Measurements from ENCODE around the gene MUL1.
"Not testable (repeated sequence)": the region's sequence is repeated elsewhere in the genome, so short reads cannot be mapped to it uniquely, and the experiment has no call there.

MUL1 gene, protein sequence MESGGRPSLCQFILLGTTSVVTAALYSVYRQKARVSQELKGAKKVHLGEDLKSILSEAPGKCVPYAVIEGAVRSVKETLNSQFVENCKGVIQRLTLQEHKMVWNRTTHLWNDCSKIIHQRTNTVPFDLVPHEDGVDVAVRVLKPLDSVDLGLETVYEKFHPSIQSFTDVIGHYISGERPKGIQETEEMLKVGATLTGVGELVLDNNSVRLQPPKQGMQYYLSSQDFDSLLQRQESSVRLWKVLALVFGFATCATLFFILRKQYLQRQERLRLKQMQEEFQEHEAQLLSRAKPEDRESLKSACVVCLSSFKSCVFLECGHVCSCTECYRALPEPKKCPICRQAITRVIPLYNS

GRCh38 chr1:20507564-20508410 lies at the start of gene MUL1:
MUL1 (minus strand) TSS chr1:20508151; CDS start chr1:20508024, 127 bp downstream.
- DNase-seq: peak; percentile 98

- DNase-seq: no peak
These were observed 47.8 kb upstream of the MUL1 start for GRCh38 chr1:20555758-20556120.

- peak; percentile 48 for DNase-seq
These were observed 47.2 kb upstream of the MUL1 start for GRCh38 chr1:20555025-20555757.

DNA sequence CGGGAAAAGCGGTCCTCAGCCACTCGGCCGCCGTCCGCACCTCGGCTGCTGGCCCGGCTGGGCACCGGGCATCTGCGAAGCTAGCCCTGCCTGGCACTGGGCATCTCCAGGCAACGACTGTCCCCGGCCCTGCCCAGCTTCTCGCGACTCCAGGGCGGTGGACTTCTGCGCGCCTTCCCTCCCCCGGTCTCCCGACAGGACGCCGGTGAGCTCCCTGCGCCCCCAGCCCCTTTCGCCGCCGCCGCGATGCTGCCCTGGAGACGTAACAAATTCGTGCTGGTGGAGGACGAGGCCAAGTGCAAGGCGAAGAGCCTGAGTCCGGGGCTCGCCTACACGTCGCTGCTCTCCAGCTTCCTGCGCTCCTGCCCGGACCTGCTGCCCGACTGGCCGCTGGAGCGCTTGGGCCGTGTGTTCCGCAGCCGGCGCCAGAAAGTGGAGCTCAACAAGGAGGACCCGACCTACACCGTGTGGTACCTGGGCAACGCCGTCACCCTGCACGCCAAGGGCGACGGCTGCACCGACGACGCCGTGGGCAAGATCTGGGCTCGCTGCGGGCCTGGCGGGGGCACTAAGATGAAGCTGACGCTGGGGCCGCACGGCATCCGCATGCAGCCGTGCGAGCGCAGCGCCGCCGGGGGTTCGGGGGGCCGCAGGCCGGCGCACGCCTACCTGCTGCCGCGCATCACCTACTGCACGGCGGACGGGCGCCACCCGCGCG lies 44.9 kb upstream of the MUL1 start:
- DNase-seq: peak; percentile 45

GRCh38 chr1:20551945-20552727 lies 44.2 kb upstream of the MUL1 start, which contains the start of gene FAM43B:
FAM43B (plus strand) TSS chr1:20552573; CDS start chr1:20552974, 401 bp downstream.
- peak; percentile 91 for DNase-seq

- no peak for DNase-seq
These were observed 43.2 kb upstream of the MUL1 start for GRCh38 chr1:20551161-20551560.

- DNase-seq: no peak
These were observed 38.7 kb upstream of the MUL1 start for GRCh38 chr1:20546637-20547036.

GRCh38 chr1:20540281-20540680 lies 32.3 kb upstream of the MUL1 start:
- no peak for DNase-seq

DNA sequence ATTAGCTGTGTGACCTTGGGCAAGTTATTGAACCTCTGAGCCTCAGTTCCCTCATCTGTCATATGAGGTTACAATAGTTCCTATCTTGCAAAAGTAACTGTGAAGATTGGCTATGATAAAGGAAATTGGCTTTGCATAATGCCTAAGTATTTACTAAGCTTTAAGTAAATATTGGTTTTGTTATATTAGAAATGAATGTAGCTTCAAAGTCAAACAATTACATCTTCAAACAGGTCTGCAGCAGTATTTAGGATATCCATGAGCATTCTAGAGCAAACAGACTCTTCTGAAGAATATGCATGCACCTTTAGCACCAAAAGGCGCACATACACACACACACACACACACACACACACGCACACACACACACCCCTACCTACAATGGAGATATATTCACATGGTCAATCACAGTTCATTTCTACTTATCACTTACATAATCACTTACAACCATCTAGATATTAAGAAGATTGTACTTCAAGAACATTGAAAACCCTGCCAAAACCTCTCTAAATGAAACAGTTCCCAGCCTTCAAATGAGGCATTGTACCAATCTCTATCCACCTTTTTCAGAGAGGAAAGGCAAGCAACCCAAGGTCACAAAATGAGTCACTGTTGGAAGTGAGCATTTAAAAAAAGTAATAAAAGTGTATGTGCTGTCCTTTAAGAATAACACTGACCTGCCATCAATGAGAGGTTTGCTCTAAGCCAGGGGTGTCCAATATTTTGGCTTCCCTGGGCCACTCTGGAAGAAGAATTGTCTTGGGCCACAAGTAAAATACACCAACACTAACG lies 31.0 kb upstream of the MUL1 start:
- no peak for DNase-seq

DNA sequence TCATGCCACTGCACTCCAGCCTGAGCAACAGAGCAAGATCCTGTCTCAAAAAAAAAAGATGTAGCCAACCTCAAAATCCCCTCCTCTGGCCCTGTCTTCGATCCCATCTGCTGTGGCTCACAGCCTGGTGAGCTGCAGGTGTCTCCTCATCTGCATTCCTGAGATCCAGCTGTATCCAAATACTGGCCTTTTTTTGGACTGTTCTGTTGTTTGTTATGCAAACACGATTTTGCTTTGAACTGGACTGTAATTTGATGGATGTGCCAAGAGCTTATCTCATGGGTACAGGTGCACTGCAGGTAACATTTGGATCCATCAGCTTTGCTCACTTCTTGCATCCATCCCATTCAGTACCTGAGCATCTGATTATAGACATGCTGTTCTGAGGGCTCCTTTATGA lies 30.3 kb upstream of the MUL1 start:
- no peak for DNase-seq

- DNase-seq: no peak
These were observed 26.9 kb upstream of the MUL1 start for GRCh38 chr1:20534659-20535417.

DNA sequence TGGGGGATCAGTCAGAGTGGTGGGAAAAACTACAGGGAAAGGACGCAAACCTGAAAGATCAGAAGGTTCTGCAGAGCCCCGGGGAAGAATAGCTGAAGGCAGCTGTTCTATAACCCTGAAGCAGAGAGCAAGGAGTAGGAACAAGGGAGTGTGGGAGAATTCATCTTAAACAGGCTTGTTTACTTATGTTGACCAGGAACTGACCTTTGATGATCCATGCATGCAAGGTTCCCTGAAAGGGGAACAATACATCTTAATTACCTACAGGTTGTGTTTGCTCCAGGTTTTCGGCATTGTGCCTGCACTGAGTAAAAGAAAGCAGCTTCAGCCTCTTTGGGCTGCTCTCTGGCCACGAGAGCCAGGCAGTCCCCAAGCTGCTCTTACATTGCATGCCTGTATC lies 25.7 kb upstream of the MUL1 start:
- DNase-seq: no peak

DNA sequence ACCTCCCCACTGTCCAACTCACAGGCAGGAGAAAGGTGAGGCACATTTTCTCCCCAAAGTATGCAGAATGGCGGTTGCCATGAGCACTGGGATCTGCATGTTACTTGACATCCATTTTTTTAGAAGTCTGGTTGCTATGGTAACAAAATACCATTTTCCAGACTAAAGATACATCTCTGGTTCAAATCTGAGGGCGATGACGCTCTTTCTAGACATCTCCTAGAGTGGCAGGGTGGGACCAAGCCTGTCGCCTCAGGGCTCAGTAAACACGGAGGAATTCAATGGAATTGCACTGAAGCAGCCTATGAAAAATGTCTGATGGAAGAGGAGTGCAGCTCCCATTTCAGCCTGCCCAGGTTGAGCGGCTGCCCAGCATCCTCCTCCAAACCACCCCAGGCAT lies 22.9 kb upstream of the MUL1 start:
- no peak for DNase-seq

- DNase-seq: no peak
These were observed 22.4 kb upstream of the MUL1 start for GRCh38 chr1:20530306-20530705.

- no peak for DNase-seq
These were observed 20.3 kb upstream of the MUL1 start for GRCh38 chr1:20528221-20528620.

- DNase-seq: no peak
These were observed 18.3 kb upstream of the MUL1 start for GRCh38 chr1:20526267-20526666.

DNA sequence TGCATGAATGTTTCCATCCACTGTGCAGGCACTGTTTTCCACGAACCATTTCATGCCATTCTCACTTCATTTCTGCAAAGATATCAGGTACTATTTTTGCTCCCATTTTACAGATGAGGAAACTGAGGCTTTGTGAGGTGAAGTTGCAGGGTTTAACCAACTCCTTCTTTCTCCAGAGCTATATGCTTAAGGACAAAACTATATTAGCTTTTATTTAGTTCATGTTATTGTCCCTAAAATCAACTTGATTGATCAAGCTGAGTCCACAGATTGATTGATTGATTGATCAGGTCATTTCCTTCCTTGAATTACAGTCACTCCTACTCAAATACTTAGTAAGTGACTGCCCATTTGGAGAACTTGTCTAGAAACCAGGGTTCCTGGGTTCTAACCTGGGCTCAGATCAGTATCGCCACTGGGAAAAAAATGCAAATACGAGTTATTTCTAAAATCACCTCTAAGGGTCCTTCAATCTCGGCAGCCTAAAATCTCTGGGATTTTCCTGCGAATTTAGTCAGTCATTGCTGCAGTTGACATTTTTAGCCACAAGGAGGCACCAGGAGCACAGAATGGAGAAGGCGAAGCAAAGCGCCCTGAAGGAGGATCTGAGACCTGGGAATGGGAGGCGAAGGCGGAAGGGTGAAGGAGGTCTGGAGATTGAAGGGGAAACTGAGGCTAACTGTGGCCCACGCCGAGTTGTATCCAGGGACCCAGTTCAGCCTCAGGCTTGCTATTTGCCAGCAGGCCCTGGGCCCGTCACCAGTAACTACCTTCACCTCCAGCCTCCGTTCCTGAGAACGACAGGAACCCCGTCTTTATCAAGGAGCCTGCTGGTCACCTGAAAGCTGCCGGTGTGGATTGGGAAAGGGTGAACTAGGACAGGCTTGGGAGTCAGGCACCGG lies 14.3 kb upstream of the MUL1 start:
- DNase-seq: peak; percentile 85

DNA sequence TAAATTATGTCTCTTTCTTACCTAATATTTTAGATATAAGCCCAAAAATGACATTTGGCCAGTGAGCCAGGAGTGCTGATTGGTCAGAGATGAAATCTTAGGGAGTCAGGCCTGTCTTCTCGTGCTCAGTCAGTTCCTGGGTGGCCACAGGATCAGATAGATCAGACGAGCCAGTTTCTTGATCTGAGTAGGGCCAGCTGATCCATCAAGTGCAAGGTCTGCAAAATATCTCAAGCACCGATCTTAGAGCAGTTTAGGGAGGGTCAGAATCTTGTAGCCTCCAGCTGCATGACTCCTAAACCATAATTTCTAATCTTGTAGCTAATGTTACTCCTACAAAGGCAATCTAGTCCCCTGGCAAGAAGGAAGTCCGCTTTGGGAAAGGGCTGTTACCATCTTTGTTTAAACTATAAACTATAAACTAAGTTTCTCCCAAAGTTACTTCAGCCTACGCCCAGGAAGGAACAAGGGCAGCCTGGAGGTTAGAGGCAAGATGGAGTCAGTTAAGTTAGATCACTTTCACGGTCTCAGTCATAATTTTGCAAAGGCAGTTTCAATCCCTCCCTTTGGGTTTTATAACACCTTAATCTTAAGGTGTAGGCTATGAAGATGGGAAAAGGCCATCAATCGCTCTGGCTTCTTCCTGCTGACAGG lies 11.8 kb upstream of the MUL1 start:
- not testable (repeated sequence) for DNase-seq
